GM18526 (cell line): Measurements from ENCODE around the gene SELENBP1.
A peak's percentile ranks its signal among the peaks of the same experiment; 100 is the strongest.

ENCODE experiments used
- POLR2A ChIP-seq: IDR thresholded peaks from 3 replicates; pipeline ENCODE4 v1.6.1; 2011; ENCODE audit not compliant: insufficient read length; ENCODE audit errors: extremely low read depth

SELENBP1 gene

DNA sequence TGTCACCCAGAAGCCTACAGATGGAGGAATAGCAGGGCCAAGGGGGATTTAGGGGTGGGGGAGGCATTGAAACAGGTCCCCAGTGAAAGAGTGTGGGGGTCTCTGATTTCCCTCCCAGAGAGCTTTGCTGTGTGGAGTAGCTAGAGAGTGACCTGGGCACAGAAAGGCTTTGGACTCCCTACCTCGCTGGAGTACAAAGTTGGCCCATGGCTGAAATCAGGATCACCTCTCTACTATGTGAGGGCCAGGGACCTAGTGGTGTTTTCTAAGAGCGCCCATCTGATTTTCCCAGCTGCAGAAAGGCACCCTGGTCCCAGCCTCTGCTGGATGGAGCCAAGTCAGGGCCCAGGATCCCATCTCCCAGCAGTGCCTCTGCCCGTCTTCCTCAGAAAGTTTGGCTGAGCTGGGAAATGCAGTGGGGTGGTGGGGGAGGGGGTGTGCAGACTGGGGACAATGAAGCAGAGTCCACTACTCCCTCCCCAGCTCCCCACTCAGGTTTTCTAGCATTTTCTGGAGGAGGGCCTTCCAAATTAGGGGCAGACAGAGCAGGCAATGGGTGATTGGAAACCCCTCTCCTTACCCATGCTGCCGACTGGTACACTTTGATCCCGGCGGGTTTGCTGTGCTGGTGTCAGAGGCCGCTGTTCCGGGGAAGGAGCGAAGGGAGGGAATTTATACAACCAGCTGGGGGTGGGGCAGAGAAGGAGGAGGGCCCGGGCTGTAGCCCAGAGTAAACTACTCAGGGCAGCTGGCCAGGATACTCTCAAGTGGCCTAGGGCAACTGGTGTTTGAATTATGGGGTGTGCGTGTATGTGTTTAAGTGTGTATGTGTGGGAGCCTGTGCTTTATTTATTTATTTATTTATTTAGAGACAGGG lies at the start of gene SELENBP1:
SELENBP1 (minus strand) TSS at position 648 of the 877 bp plus-strand sequence; CDS start at position 584, 64 bp downstream.
- no peak for TF ChIP-seq POLR2A

GRCh38 chr1:151419819-151420218 lies 47.3 kb upstream of the SELENBP1 start:
- TF ChIP-seq POLR2A, result no peak

DNA sequence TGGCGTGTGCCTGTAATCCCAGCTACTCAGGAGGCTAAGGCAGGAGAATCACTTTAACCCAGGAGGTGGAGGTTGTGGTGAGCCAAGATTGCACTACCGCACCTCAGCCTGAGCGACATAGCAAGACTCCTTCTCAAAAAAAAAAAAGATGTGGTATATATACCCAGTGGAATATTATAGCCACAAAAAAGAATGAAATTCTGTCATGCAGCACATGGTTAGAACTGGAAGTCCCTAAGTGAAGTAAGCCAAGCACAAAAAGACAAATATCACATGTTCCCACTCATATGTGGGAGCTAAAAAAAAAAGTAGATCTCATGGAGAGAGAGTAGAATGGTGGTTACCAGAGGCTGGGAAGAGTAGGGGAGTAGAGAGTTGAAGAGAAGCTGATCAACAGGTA lies 45.6 kb upstream of the SELENBP1 start:
- no peak for TF ChIP-seq POLR2A

DNA sequence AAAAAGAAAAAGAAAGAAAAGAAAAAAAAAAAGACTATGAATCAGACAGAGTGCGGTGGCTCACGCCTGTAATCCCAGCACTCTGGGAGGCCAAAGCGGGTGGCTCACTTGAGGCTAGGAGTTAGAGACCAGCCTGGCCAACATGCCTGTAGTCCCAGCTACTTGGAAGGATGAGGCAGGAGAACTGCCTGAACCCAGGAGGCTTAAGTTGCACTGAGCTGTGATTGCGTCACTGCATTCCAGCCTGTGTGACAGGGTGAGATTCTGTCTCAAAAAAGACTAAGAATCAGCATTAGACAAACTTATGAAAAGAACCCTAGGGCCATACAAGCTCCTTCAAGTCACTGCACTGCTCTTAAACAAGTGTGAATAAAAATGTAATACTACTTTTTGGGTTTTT lies 43.7 kb upstream of the SELENBP1 start:
- no peak for TF ChIP-seq POLR2A

GRCh38 chr1:151411884-151412283 lies 39.4 kb upstream of the SELENBP1 start:
- no peak for TF ChIP-seq POLR2A

DNA sequence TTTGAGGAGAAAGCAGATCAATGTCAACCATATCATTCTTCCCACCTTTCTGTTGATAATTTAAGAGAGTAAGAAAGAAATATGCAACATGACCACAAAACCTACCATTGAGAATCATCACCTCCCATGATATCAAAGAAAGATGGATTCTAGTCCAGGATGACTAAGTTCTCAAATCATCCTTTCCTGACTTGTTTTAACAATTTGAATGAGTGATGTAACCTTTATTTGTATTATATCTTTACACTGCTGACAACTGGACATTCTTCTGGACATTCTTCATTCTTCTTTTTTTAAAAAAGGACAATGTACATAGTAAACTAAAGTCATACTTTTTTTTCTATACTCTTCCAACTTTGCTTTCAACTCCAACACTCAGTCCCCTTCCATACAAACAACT lies 36.4 kb upstream of the SELENBP1 start:
- no peak for TF ChIP-seq POLR2A

DNA sequence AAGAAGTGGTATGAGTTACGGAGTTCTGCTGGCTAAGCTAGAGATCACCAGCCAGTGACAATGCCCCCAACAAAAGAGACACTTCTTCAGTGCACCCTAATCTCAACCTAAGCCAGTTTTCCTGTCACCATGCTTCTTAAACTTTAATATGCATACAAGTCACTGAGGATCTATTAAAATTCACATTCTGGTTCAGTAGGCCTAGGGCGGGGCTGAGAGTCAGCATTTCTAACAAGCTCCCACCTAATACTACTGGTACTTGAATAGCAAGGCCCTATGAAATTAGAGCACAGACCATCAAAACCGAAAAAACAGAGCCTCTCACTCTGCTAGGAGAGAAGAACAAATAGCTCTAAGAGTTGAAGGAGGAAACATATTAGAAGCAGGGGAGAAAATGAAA lies 34.8 kb upstream of the SELENBP1 start:
- no peak for TF ChIP-seq POLR2A

DNA sequence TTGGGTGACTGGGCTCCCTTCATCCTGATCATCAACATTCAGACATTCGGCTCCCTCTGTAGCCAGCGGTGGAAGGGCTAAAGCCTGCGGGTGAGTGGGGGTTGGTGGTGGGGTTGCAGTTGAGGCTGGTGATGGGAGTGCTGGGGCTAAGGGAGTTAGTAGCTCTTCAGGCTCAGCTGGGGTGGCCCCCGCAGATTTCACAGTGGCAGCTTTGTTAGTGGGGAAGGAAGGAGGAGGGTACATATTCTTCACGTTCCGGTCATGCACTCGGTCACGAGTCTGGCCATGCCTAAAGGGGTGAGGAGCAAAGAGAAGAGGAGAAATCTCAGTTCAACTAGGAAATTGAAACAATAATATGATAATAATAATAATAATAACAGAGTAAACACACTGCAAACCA lies 33.7 kb upstream of the SELENBP1 start:
- no peak for TF ChIP-seq POLR2A

- no peak for TF ChIP-seq POLR2A
Measured at GRCh38 chr1:151405187-151405951, 32.9 kb upstream of the SELENBP1 start.

GRCh38 chr1:151403612-151404011 lies 31.1 kb upstream of the SELENBP1 start:
- TF ChIP-seq POLR2A, result no peak

- no peak for TF ChIP-seq POLR2A
Measured at GRCh38 chr1:151402764-151403163, 30.3 kb upstream of the SELENBP1 start.

DNA sequence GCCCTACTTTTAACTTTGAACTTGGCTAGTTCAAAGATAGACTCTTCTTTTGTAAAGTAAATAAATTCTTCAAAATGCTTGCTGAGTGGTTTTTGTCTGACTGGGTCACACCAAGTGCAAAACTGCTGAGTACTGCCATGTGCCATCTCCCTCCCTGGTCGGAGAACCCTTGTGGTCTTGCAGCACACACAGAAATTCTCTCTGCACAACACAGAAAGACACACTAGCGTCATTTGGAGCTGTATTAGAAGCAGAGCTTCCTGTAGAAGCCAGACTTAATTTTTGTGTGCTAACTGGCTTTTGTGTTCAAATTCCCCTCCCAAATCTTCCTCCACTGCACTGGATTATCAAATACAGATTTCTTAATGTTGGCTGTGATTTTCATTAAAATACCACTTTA lies 29.4 kb upstream of the SELENBP1 start:
- no peak for TF ChIP-seq POLR2A

- TF ChIP-seq POLR2A, result no peak
Measured at GRCh38 chr1:151401125-151401788, 28.8 kb upstream of the SELENBP1 start.

GRCh38 chr1:151399324-151400171 lies 27.0 kb upstream of the SELENBP1 start, which contains the start of gene PSMB4:
Gene PSMB4 (plus strand): TSS chr1:151399573. CDS start chr1:151399588, 15 bp downstream.
- TF ChIP-seq POLR2A, result peak; percentile 84

DNA sequence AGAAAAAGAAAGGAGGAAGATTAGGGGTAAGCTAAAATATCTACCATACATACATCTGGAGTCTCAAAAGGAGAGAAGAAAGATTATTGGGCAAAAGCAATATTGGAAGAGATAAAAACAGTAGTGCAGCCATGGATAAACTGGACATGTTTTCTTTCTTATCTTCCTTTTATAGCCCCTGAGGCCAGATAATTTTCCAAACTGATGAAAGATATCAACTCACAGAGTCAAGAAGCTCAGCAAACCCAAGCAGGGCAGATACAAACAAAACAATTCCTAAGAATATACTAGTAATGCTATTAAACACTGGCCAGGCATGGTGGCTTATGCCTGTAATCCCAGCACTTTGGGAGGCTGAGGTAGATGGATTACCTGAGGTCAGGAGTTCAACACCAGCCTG lies 21.1 kb upstream of the SELENBP1 start:
- no peak for TF ChIP-seq POLR2A
